Endometrial microvascular endothelial cells (primary cell): ENCODE measurements around the gene ANO2. TPM values are rescaled to one million over a fixed set of nuclear protein-coding genes. Genes with fewer than 3 reads are reported as not detected.

ENCODE experiments used
- in situ Hi-C: cut with HindIII; loops from 2 replicates; pipeline ENCODE4 v1.10.0; 2017; ENCODE audit warnings: low sequenced_read_pairs, low pct_unique_long_range_greater_than_20kb; ENCODE audit errors: inconsistent ontology term
- total RNA-seq: library from RNA; depleted of rRNA; stranded (reverse); fragments of >200 nt; gene quantifications from one replicate; pipeline ENCODE4 v1.2.3, GENCODE V29; 2015; ENCODE audit errors: inconsistent ontology term

Gene ANO2
- total RNA-seq, 1 donor from 2014 or later, result 16.4 TPM

DNA sequence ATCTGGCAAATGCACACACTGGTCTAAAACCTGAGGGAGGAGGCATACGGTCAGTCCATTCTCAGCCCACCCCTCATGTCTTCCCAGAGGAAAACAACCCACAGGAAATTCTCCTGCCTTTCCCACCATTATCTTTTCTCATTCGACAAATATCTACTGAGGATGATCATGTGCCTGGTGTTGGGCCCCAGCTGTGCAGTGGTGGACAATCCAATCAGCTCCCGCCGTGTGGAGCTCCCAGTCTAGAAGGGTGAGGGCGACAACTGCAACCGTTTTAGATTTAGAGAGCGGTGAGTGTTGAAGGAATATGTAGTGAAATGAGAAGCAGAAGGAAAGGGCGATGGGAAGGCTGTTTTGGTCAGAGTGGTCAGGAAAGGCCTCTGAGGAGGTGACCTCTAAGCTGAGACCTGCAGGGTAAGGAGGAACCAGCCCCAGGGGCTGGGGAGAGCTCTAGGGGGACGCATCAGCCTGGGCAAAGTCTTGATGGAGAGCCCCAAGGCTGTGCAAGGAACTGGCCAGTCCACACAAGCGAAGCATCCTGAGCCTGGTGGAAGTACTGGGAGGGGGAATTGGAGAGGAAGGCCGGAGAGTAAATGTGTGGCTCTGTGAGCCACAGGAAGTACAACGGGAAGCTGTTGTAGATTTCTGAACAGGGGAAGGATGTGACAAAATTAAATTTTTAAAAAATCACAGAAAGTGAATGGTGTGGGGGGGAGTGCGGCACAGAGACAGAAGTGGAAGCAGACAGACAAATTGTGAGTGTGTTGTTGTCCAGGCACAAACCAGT, 320.4 kb downstream of the ANO2 start:
- in situ Hi-C loops, result no loop called here

DNA sequence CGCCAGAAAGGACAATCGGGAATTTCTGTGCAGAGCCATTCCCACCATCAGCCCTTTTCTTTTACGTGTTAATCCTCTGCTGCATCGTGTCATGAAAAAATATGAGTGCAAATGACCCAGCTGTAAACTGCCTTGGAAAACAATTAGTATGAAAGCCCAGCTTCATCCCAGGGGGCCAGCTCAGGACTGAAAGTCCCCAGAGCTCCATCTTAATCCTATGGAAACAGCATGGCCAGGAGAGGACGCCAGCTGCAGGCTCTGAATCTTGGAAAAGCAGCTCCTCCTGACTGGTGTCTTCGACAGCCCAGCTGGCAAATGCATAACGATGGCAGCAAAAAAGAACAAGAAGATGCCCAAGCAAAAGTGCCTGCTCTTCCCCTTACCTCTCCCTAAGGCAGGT, 321.6 kb downstream of the ANO2 start:
- in situ Hi-C loops, result no loop called here

- in situ Hi-C loops, result no loop called here
Measured at GRCh38 chr12:5622280-5622679, 322.8 kb downstream of the ANO2 start.

DNA sequence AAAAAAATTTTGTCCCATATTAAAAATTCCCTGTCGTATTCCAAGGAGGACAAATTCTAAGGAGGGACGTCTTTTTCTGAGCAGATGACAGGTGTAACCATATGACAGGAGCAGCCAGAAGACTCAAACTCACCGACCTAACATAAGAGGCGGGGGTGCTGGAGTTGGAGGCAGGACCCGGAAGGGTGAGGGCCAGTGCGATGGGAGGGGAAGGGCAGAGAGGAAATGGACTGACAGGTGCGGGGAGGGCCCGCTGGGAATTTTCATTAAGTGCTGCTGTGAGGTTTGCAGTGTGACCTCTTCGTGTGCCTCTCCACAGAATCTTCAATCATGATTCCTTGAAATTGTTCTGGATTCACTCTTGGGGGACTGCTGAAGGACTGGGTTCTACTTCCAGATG, 323.7 kb downstream of the ANO2 start:
- in situ Hi-C loops, result no loop called here

- in situ Hi-C loops, result no loop called here
Measured at GRCh38 chr12:5620896-5621295, 324.2 kb downstream of the ANO2 start.

DNA sequence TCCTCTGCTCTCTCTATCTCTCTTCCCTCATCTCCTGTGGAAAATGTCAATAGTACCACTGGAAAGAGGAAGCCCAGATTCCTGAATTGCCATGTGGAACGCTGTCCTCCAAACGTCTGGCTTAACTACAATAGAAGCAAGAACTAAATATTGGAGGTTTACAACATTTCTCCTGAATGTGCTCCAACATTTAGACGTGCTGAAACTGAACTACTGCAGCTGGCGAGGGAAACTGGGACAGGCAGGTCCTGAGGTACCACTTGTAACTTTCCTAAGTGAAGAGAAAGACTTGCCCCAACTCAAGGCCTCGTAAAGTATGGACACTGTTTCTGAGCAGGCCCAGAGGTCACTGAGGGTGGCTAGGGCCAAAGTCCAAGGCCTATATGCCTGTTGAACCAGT, 325.4 kb downstream of the ANO2 start:
- in situ Hi-C loops, result no loop called here

DNA sequence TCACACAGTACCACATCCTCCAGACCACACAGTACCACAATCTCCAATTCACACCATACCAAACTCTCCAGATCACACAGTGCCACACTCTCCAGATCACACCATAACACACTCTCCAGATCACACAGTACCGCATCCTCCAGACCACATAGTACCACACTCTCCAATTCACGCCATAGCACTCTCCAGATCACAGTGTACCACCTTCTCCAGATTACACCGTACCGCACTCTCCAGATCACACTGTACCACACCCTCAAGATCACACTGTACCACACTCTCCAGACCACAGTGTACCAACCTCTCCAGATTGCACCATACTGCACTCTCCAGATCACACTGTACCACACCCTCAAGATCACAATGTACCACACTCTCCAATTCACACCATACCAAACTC, 328.2 kb downstream of the ANO2 start:
- in situ Hi-C loops, result no loop called here

- in situ Hi-C loops, result no loop called here
Measured at GRCh38 chr12:5615760-5616159, 329.3 kb downstream of the ANO2 start.

- in situ Hi-C loops, result no loop called here
Measured at GRCh38 chr12:5614256-5614655, 330.8 kb downstream of the ANO2 start.

GRCh38 chr12:5612556-5613410, 332.3 kb downstream of the ANO2 start:
- in situ Hi-C loops, result no loop called here

GRCh38 chr12:5611162-5611561, 333.9 kb downstream of the ANO2 start:
- in situ Hi-C loops, result no loop called here

- in situ Hi-C loops, result no loop called here
Measured at GRCh38 chr12:5599378-5599777, 345.7 kb downstream of the ANO2 start.

GRCh38 chr12:5593998-5594397, 351.1 kb downstream of the ANO2 start:
- in situ Hi-C loops, result no loop called here

DNA sequence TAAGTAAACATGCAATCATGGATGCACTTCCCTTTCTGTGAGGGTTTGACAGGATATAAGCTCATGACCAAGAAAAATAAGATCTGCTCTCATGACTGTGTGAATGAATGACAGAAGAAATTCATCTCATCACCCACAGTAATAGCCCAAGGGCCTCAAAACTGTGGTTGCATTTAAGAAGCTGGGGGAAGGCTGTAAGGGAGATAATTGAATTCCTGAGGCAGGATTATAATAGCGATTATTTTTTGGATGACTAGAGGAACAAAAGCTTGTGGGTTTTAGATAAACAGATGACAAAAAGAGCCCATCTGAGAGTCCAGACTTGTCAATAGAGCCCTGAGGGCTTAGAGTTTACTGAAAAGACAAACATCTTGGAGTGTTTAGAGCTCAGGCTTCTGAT, 352.0 kb downstream of the ANO2 start:
- in situ Hi-C loops, result no loop called here

GRCh38 chr12:5592310-5592709, 352.7 kb downstream of the ANO2 start:
- in situ Hi-C loops, result no loop called here

GRCh38 chr12:5590316-5590715, 354.7 kb downstream of the ANO2 start:
- in situ Hi-C loops, result no loop called here

GRCh38 chr12:5589054-5589453, 356.0 kb downstream of the ANO2 start:
- in situ Hi-C loops, result no loop called here

DNA sequence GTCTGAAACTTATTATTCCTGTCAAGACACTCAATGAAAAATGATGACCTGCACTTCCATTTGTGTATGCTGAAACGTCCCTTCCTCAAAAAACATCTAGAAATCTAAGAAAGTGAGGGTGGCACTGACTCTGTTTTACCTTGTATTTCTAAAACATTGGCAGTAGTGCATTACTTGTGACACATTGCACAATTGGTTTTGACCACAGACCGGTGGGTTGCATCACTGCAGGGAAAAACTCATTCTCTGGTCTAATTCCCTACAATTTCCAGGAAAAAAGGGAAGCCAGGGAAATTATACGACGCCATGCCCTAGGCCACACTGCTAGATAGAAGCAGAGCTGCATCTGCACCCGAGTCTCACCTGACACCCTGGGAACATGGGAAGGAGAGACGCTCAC, 356.5 kb downstream of the ANO2 start:
- in situ Hi-C loops, result no loop called here

- in situ Hi-C loops, result no loop called here
Measured at GRCh38 chr12:5588176-5588575, 356.9 kb downstream of the ANO2 start.

DNA sequence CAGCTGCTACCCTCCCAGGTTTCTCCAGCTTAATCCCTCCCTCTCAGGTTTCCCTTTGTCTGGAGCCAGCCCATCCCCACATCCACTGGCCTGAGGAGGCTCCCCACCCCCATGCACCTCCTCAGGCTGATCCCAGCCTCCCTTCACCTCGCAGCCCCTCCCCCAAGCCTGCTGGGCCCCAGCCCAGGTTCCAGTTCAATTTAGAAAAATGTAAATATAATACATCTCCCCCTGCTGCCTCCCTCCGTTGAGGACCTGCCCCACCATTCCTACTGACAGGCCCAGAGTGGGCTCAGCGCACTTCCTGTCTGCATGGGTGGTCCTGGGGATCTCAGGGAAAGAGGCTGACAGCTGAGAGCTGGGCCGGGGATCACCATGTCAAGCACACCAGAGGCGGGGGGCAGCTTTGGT, 357.3 kb downstream of the ANO2 start:
- in situ Hi-C loops, result no loop called here
